ENCODE measurements around the gene SLC6A6.
A peak's percentile ranks its signal among the peaks of the same experiment; 100 is the strongest.

The SLC6A6 gene

GRCh38 chr3:14450922-14451606 is 48.7 kb downstream of the SLC6A6 start:
- Histone ChIP-seq H3K9me3 (no peaks in the 10 kb centered on the region), H3K27me3 (no peaks in the 10 kb centered on the region), H3K4me1 (ENCODE audit: control insufficient read depth in 1 of 2, insufficient read depth in 1 of 2, low read depth in 1 of 2, low read length in 1 of 2) (peaks cover 11 to 19% of the 10 kb centered on the region in 2 experiments), H3K4me3 (ENCODE audit: low read depth in 1 of 2, low read length in 1 of 2) (no peak overlapping the region), H3K36me3 (peaks cover 100% of the 10 kb centered on the region), H3K27ac (peak overlapping the region; percentile 83)
- TF ChIP-seq CTCF (IDR thresholded peaks at IDR 0.05): no peak

GRCh38 chr3:14451844-14452739 is 49.7 kb downstream of the SLC6A6 start:
- H3K27me3 ChIP-seq: no peaks in the 10 kb centered on the region
- H3K36me3 ChIP-seq: peaks cover 100% of the 10 kb centered on the region
- H3K4me3 ChIP-seq (ENCODE audit: low read depth in 1 of 2, low read length in 1 of 2): no peak overlapping the region
- H3K4me1 ChIP-seq (ENCODE audit: control insufficient read depth in 1 of 2, insufficient read depth in 1 of 2, low read depth in 1 of 2, low read length in 1 of 2): peaks cover 11 to 19% of the 10 kb centered on the region in 2 experiments
- TF ChIP-seq CTCF (IDR thresholded peaks at IDR 0.05): no peak
- H3K9me3 ChIP-seq: no peaks in the 10 kb centered on the region
- H3K27ac ChIP-seq: peak overlapping the region; percentile 83

- Histone ChIP-seq H3K9me3 (no peaks in the 10 kb centered on the region), H3K27me3 (no peaks in the 10 kb centered on the region), H3K4me1 (ENCODE audit: control insufficient read depth in 1 of 2, insufficient read depth in 1 of 2, low read depth in 1 of 2, low read length in 1 of 2) (peaks cover 11 to 19% of the 10 kb centered on the region in 2 experiments), H3K27ac (peak overlapping the region; percentile 83), H3K36me3 (peaks cover 100% of the 10 kb centered on the region), H3K4me3 (ENCODE audit: low read depth in 1 of 2, low read length in 1 of 2) (peak overlapping the region in 1 of 2 experiments; percentile 2)
- no peak for TF ChIP-seq CTCF (IDR thresholded peaks at IDR 0.05)
Measured at GRCh38 chr3:14452740-14453710, 50.6 kb downstream of the SLC6A6 start.

GRCh38 chr3:14453876-14454638 is 51.7 kb downstream of the SLC6A6 start:
- H3K36me3 ChIP-seq: peaks cover 100% of the 10 kb centered on the region
- H3K4me3 ChIP-seq (ENCODE audit: low read depth in 1 of 2, low read length in 1 of 2): peak overlapping the region in 1 of 2 experiments; percentile 2

More at GRCh38 chr3:14453876-14454638, 51.7 kb downstream of the SLC6A6 start:
- Histone ChIP-seq H3K9me3 (no peaks in the 10 kb centered on the region), H3K27me3 (no peaks in the 10 kb centered on the region), H3K27ac (peak overlapping the region; percentile 83), H3K4me1 (ENCODE audit: control insufficient read depth in 1 of 2, insufficient read depth in 1 of 2, low read depth in 1 of 2, low read length in 1 of 2) (peaks cover 11 to 19% of the 10 kb centered on the region in 2 experiments)
- no peak for TF ChIP-seq CTCF (IDR thresholded peaks at IDR 0.05)

Measured in neutrophil (primary cell).